C4-2B (cell line): Measurements from ENCODE around the gene NPC1.

Source experiments
- ZFX ChIP-seq: fragments of 450-650 bp; IDR thresholded peaks from 2 replicates; pipeline ENCODE4 v1.6.1; 2017
- TF ChIP-seq, protein P1 (sequence below): fragments of 450-650 bp; conservative IDR thresholded peaks from 2 replicates; pipeline ENCODE4 v1.5.1; 2017; ENCODE audit warnings: mild to moderate bottlenecking

DNA sequence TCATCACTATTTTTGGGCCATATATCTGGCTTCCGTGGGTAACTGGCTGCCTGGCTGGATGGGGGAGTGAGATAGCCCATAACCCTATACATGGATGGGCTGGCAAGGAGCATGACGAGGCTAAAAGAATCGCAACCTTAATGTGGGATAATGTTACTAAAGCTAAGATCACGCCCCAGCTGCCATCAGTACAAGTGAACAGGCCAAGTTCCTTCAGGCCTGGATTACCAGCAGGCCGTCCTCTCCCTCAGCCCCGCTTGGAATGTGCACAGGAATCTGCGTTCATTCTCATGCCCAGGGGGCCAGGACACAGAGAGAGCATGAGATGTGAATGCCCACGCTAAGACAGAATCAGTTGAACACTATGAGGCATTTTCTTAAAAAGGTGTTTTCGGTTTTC, 48.3 kb downstream of the NPC1 start:
- TF ChIP-seq, protein P1, sequence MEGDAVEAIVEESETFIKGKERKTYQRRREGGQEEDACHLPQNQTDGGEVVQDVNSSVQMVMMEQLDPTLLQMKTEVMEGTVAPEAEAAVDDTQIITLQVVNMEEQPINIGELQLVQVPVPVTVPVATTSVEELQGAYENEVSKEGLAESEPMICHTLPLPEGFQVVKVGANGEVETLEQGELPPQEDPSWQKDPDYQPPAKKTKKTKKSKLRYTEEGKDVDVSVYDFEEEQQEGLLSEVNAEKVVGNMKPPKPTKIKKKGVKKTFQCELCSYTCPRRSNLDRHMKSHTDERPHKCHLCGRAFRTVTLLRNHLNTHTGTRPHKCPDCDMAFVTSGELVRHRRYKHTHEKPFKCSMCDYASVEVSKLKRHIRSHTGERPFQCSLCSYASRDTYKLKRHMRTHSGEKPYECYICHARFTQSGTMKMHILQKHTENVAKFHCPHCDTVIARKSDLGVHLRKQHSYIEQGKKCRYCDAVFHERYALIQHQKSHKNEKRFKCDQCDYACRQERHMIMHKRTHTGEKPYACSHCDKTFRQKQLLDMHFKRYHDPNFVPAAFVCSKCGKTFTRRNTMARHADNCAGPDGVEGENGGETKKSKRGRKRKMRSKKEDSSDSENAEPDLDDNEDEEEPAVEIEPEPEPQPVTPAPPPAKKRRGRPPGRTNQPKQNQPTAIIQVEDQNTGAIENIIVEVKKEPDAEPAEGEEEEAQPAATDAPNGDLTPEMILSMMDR: no peak
- no peak for TF ChIP-seq ZFX
